ENCODE results near the gene RNF167.

The RNF167 gene

DNA sequence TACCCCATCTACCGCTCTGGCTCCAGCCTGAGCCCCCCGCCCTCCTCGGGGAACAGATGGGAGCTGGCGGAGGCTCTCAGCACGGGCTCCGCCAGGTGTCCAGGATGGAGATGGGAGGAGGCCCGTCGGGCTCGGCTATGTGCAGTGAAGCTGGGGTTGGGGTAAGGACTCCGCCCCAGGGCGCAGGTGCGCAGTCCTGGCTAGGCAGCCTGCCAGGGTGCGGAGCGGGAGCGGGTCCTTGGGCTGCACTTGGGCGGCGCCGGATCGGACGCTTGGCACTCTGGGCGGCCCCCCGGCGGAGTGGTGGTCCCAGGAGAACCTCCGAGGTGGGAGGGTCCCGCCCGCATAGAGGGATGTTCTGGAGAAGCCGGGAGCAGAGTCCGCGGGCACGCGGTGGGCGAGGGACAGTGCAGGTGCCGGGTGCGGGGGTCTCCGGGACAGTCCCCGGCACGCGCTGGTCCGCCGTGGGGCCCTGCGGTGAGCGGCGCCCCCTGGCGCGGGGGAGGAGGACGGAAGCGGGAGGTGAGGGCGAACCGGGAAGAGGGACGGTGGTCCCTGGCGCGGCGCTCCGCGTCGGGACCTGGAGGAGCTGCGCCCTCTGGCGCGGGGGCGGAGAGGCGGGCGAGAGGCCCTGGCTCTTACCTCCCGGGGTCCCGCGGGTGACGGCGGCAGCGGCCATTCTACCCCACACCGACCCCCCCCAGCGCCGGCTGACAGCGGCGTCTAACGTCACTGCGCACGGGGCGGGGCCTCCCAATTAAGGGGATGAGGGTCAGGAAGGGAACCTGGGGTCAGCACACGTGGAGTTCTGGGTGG lies 47.1 kb downstream of the RNF167 start, which contains the start of gene CAMTA2:
CAMTA2 (minus strand) TSS at position 725 of the 816 bp plus-strand sequence. CDS start 1,453 bp downstream, outside the sequence.
- peak; percentile 93 to 94 for DNase-seq

DNA sequence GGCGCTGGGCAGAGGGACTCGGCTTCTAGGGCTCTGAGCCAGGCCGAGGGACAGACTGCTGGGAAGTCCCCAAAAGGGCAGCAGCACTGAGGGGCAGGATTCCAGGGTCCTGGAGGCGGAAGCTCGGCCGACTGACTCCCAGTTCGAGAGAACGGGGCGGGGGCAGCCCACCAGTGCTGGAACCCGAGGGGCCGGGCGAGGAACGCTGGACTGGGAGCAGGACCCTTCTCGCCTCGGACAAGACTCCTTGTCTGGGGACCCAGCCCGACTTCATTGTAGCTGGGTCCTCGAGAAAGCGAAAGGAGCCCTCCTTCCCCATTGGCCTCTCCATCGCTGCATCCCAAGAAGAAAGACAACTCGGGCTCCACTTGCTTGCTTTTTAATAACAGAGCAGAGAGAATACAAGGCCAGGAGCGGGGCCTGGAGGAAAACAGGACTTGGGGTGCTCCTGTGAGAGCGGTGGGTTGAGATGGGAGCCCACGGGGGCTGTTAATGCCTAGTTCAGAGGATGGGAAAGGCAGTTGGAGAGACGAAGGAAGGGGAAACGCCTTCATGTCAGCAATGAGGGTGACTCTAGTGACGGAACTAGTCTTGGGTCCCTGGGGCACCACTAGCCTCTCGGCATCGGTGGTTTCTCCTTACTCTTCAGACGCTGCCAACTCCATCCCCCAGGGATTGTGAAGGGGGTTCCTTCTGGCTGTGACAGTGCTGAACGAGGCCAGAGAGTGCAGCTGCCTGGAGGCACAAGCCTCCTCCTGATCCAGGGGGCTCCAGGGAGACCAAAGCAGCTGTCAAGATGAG lies 47.9 kb downstream of the RNF167 start:
- no peak for DNase-seq

DNA sequence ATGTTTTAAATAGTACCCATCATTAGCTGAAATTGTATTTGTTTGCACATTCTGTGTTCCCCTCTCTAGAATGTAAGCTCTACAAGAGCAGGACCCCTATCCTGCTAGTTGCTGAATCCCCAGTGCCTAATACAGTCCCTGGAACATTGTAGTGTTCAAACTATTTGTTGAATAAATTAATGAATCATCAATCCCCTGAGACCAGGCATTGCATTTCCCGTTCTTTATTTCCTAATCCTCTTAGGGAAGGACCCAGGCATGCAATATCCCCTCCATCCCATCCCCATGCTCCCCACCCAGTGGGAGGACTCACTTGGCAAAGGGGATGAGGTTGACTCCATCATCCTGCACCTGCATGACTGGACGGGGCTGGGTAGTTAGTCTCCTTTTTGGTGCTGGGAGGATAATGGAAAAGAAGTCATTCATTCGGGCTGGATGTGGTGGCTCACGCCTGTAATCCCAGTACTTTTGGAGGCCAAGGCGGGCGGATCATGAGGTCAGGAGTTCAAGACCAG lies 54.1 kb downstream of the RNF167 start:
- DNase-seq = no peak

All from stimulated activated CD4-positive, alpha-beta T cell treated with anti-CD3 and anti-CD28 coated beads, Interleukin-2, amount 100 ng/mL, for 24 hours (primary cell).